Measurements from ENCODE around the gene WWC1. TPM values are rescaled to one million over a fixed set of nuclear protein-coding genes. Genes with fewer than 3 reads are reported as not detected.

Gene WWC1
- total RNA-seq, 1 donor from 2014 or later, result 1.5 TPM

- no peak overlapping the region for H3K4me3 Mint-ChIP-seq (ENCODE audit: unreplicated experiment)
- no peak for TF ChIP-seq CTCF (IDR thresholded peaks at IDR 0.05; ENCODE audit: partially characterized antibody, unreplicated experiment)
Measured at GRCh38 chr5:168320805-168321204, 29.4 kb downstream of the WWC1 start.

DNA sequence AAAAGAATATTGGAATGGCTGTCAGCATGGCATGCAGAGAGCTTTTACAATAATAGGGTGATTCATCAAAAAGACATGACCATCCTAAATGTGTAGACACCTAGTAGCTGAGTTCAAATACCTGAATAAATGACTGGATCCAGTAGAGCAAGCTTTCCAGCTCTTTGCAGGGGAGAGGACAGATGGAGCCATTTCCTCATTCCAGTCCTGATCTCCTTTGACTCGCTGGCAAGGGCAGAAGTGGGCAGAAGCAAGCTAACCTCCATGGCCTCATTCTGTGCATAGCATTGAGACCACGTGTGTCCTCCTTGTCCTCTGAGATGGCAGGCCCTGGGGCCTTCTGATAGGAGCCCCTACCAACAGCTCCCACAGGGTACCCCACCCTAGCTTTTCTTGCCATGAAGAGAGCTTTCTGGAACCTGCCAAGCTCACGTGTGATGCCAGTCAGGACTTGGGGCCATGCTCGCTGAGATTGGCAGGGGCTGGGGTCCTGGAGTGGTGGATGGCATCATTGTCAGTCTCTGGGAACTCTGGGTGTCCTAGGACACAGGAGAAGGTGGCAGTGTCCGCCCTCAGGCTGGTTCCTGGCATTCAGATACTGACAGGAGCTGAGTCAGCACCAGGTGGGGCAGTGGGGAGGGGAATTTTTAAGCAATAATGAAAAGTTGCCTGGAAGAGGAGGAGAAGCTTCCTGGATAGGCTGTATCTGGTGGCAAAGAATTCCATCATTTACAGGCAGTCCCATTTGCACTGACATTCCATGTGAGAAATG lies 33.6 kb downstream of the WWC1 start:
- Mint-ChIP-seq H3K27me3 (ENCODE audit: unreplicated experiment) (peaks cover 4% of the 10 kb centered on the region), H3K4me1 (ENCODE audit: low read depth, unreplicated experiment) (peaks cover 3% of the 10 kb centered on the region), H3K4me3 (ENCODE audit: unreplicated experiment) (no peak overlapping the region), H3K27ac (ENCODE audit: unreplicated experiment) (no peak overlapping the region), H3K36me3 (ENCODE audit: unreplicated experiment) (no peaks in the 10 kb centered on the region), H3K9me3 (ENCODE audit: unreplicated experiment) (no peaks in the 10 kb centered on the region)
- TF ChIP-seq CTCF (IDR thresholded peaks at IDR 0.05; ENCODE audit: partially characterized antibody, unreplicated experiment), result no peak
- DNase-seq, result no peak

More at GRCh38 chr5:168320805-168321204, 29.4 kb downstream of the WWC1 start:
- DNase-seq, result no peak
- peaks cover 12% of the 10 kb centered on the region for H3K4me1 Mint-ChIP-seq (ENCODE audit: low read depth, unreplicated experiment)
- H3K27ac Mint-ChIP-seq (ENCODE audit: unreplicated experiment), result no peak overlapping the region
- no peaks in the 10 kb centered on the region for H3K27me3 Mint-ChIP-seq (ENCODE audit: unreplicated experiment)
- H3K36me3 Mint-ChIP-seq (ENCODE audit: unreplicated experiment), result no peaks in the 10 kb centered on the region
- H3K9me3 Mint-ChIP-seq (ENCODE audit: unreplicated experiment), result no peaks in the 10 kb centered on the region

DNA sequence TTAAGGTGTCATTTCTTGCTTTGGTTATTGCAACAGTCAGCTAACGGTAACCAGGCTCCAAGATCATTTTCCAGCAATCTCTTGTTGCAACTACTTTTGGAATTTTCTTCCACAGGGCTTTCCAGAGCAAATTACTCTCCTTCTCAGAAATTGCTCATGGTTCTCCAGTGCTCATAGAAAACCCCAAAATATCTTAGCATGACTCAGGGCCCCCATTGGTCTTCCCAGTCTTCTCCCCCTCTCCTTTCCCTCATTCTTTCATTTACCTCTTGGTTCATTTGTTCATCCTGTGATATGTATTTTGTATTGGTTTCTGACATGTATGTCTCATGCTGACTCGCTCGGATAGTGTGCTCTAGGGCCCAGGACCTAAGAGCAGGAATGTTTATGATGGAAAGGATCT lies 35.6 kb downstream of the WWC1 start:
- TF ChIP-seq CTCF (IDR thresholded peaks at IDR 0.05; ENCODE audit: partially characterized antibody, unreplicated experiment), result no peak
- Mint-ChIP-seq H3K4me1 (ENCODE audit: low read depth, unreplicated experiment) (peaks cover 3% of the 10 kb centered on the region), H3K4me3 (ENCODE audit: unreplicated experiment) (no peak overlapping the region), H3K27ac (ENCODE audit: unreplicated experiment) (no peak overlapping the region), H3K36me3 (ENCODE audit: unreplicated experiment) (no peaks in the 10 kb centered on the region), H3K27me3 (ENCODE audit: unreplicated experiment) (peaks cover 4% of the 10 kb centered on the region), H3K9me3 (ENCODE audit: unreplicated experiment) (no peaks in the 10 kb centered on the region)
- DNase-seq, result no peak

DNA sequence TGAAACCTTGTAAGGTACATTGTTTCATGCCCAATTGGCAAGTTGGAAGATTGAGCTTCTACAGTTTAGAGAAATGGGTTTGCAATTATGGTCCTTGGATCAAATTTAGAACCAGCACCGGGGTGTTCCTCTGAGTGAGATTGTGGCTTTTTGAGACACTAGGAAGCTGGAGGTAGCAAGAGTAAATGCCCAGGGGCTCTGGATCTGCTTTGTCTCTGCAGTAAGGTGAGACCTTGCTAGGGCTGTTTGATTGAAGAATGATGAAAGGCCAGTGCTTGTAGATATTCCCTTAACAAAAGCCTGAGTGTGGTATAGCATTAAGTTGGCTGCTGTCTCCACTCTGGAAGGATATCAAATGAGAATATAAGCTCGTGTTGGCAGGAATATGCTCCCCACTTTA lies 36.0 kb downstream of the WWC1 start:
- H3K9me3 Mint-ChIP-seq (ENCODE audit: unreplicated experiment), result no peaks in the 10 kb centered on the region
- no peak overlapping the region for H3K4me3 Mint-ChIP-seq (ENCODE audit: unreplicated experiment)
- H3K36me3 Mint-ChIP-seq (ENCODE audit: unreplicated experiment), result no peaks in the 10 kb centered on the region
- H3K27ac Mint-ChIP-seq (ENCODE audit: unreplicated experiment), result no peak overlapping the region
- no peak for TF ChIP-seq CTCF (IDR thresholded peaks at IDR 0.05; ENCODE audit: partially characterized antibody, unreplicated experiment)
- peaks cover 4% of the 10 kb centered on the region for H3K27me3 Mint-ChIP-seq (ENCODE audit: unreplicated experiment)
- DNase-seq, result no peak
- peaks cover 3% of the 10 kb centered on the region for H3K4me1 Mint-ChIP-seq (ENCODE audit: low read depth, unreplicated experiment)

DNA sequence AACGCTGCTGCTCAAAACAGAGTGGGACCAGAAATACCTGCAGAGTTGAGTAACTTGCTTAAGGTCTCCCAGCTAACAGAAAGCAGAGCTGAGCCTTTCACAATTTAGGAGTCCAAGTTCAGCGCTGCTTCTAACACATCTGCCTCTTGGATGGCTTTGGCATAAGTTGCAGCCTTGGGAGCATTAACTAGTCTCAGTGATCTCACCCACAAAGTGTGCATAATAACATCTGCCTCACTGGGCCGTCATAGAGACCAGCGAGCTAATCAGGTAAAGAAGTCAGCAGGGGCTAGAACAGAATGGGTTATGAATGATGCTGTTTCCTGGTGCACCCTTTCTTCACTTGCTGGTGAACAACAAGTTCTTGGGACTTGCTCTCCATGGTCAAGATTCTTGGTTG lies 36.5 kb downstream of the WWC1 start:
- no peak overlapping the region for H3K27ac Mint-ChIP-seq (ENCODE audit: unreplicated experiment)

More for the DNA sequence above, 36.5 kb downstream of the WWC1 start:
- no peak overlapping the region for H3K4me3 Mint-ChIP-seq (ENCODE audit: unreplicated experiment)
- DNase-seq, result no peak
- H3K36me3 Mint-ChIP-seq (ENCODE audit: unreplicated experiment), result no peaks in the 10 kb centered on the region
- no peak for TF ChIP-seq CTCF (IDR thresholded peaks at IDR 0.05; ENCODE audit: partially characterized antibody, unreplicated experiment)
- peaks cover 4% of the 10 kb centered on the region for H3K27me3 Mint-ChIP-seq (ENCODE audit: unreplicated experiment)
- no peaks in the 10 kb centered on the region for H3K9me3 Mint-ChIP-seq (ENCODE audit: unreplicated experiment)
- H3K4me1 Mint-ChIP-seq (ENCODE audit: low read depth, unreplicated experiment), result peaks cover 3% of the 10 kb centered on the region

Measured in glutamatergic neuron (in vitro differentiated cells).